Calu3 (cell line): Measurements from ENCODE around the gene SERPINE2. TPM values are rescaled to one million over a fixed set of nuclear protein-coding genes. Genes with fewer than 3 reads are reported as not detected.
A peak's percentile ranks its signal among the peaks of the same experiment; 100 is the strongest.

ENCODE experiments used
- BruUV-seq: library from RNA; stranded (reverse); fragments of 400-500 nt; replicated peaks from 2 replicates; lab custom pipeline; 2021; lab: Mats Ljungman, UMichigan
- CTCF ChIA-PET: fragments of 300-600 bp; sonication (Branson Sonifier 250); formaldehyde crosslinking; loops from one replicate; lab custom pipeline; 2022; ENCODE audit warnings: antibody characterized with exemption; lab: Charles Lee
- DNase-seq: peaks from one replicate; pipeline ENCODE4 v3.0.0; 2022
- H3K27ac Mint-ChIP-seq: one replicate; pipeline ENCODE4 v1.8.0; 2022; ENCODE audit warnings: mixed read lengths; ENCODE audit not compliant: unreplicated experiment
- H3K27me3 Mint-ChIP-seq: one replicate; pipeline ENCODE4 v1.8.0; 2022; ENCODE audit warnings: mixed read lengths; ENCODE audit not compliant: unreplicated experiment
- H3K36me3 Mint-ChIP-seq: one replicate; pipeline ENCODE4 v1.8.0; 2022; ENCODE audit warnings: mild to moderate bottlenecking, moderate library complexity, mixed read lengths; ENCODE audit not compliant: insufficient read depth, unreplicated experiment
- H3K4me1 Mint-ChIP-seq: one replicate; pipeline ENCODE4 v1.8.0; 2022; ENCODE audit warnings: mild to moderate bottlenecking, low read depth, mixed read lengths; ENCODE audit not compliant: unreplicated experiment
- H3K4me3 Mint-ChIP-seq: one replicate; pipeline ENCODE4 v1.8.0; 2022; ENCODE audit warnings: mild to moderate bottlenecking, low read depth, moderate library complexity, mixed read lengths; ENCODE audit not compliant: unreplicated experiment
- H3K9me3 Mint-ChIP-seq: one replicate; pipeline ENCODE4 v1.8.0; 2022; ENCODE audit warnings: low read depth, mixed read lengths; ENCODE audit not compliant: unreplicated experiment
- CTCF ChIP-seq: fragments of 200-600 bp; IDR thresholded peaks from one replicate; pipeline ENCODE4 v1.8.0; 2022; ENCODE audit warnings: antibody characterized with exemption; ENCODE audit not compliant: unreplicated experiment
- intact Hi-C: fragments of 100-400 bp; cut with micrococcal nuclease; formaldehyde crosslinking; loops from one replicate; pipeline ENCODE4 v1.10.0; 2022; ENCODE audit not compliant: unreplicated experiment
- total RNA-seq: library from RNA; stranded (reverse); gene quantifications from 2 replicates; pipeline ENCODE4 v1.2.3, GENCODE V29; 2022

Gene SERPINE2
- total RNA-seq, 1 experiment from 2014 or later: 39.7 TPM

DNA sequence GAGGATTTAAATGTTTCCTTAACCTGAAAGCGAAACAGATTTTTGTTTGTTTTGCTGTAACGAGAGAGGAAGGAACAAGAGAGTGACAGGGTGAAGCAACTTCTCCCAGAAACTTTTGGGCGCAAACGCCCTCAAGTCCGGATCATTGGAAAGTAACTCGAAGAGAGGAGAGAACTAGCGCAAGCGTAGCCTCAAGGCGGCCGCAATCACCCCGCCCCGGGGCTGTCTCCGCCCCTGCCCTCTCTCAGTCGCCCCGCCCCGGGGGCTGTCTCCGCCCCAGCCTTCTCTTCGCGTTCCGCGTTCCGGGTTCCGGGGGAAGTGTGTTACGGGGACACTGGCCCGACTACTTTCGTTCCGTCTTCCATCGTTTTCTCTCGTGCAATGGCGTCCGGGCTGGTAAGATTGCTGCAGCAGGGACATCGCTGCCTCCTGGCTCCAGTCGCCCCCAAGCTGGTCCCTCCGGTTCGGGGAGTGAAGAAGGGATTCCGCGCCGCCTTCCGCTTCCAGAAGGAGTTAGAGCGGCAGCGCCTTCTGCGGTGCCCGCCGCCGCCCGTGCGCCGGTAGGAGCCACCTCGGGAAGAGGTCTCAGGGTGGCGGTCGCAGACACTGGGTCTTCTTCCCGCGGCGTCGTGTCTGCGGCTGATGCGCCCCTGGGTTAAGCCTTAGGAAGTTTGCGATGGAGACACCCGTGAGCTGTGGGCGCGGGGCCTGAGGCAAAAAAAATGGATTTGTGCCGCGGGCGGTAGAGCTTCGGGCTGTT lies 81.8 kb downstream of the SERPINE2 start, which contains the start of gene MRPL44:
Gene MRPL44, plus strand, starts transcription at position 372 of the 760 bp plus-strand sequence. Its CDS starts 10 bp downstream, at position 382.
- peak; percentile 99 for DNase-seq
- Mint-ChIP-seq H3K36me3 (peaks cover 22% of the 10 kb centered on the region), H3K27me3 (no peaks in the 10 kb centered on the region), H3K4me1 (peaks cover 32% of the 10 kb centered on the region), H3K9me3 (no peaks in the 10 kb centered on the region), H3K4me3 (peak within 1 kb of the TSS; percentile 96), H3K27ac (peak within 1 kb of the TSS; percentile 94)
- intact Hi-C loops: loop anchor here (5.0 to 10.0 kb wide), 2 partner anchors 60 to 262 kb away; no protein-coding TSS in a partner anchor
- TF ChIP-seq CTCF: no peak
- CTCF ChIA-PET: interaction anchor here (1.0 to 1.5 kb wide), 2 partner anchors 13 kb away, joined by 3 read pairs; no protein-coding TSS in a partner anchor
- no TSS peak for BruUV-seq

GRCh38 chr2:223956300-223956699 lies 82.8 kb downstream of the SERPINE2 start:
- peaks cover 23% of the 10 kb centered on the region for H3K4me1 Mint-ChIP-seq
- peak overlapping the region; percentile 94 for H3K27ac Mint-ChIP-seq
- peak overlapping the region; percentile 2 for H3K4me3 Mint-ChIP-seq
- CTCF ChIA-PET: interaction anchor here (1.5 kb wide), 1 partner anchor 14 kb away, joined by 3 read pairs; no protein-coding TSS in a partner anchor
- BruUV-seq: no TSS peak
- no peaks in the 10 kb centered on the region for H3K27me3 Mint-ChIP-seq
- H3K36me3 Mint-ChIP-seq: peaks cover 22% of the 10 kb centered on the region
- intact Hi-C loops: loop anchor here (5.0 to 10.0 kb wide), 2 partner anchors 59 to 261 kb away; no protein-coding TSS in a partner anchor
- TF ChIP-seq CTCF: no peak
- no peaks in the 10 kb centered on the region for H3K9me3 Mint-ChIP-seq
- no peak for DNase-seq

DNA sequence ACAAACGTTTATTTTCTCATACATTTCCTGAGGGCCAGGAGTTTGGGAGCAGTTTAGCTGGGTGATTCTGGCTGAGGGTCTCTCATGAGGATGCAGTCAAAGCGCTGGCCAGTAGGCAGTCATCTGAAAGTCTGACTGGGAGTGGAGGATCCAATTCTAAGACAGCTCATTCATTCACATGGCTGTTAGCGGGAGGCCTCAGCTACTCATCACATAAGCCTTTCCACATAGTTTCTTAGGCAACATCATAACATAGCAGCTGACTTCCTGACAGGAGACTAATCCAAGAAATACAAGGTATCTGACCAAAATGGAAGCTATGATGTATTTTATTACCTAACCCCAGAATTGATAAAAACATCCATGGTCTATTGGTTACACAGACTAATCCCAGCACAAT lies 84.7 kb downstream of the SERPINE2 start:
- intact Hi-C loops: loop anchor here (10.0 kb wide), 1 partner anchor 260 kb away; no protein-coding TSS in a partner anchor
- H3K36me3 Mint-ChIP-seq: peaks cover 16% of the 10 kb centered on the region
- no TSS peak for BruUV-seq
- CTCF ChIA-PET: interaction anchor here (0.5 kb wide), 1 partner anchor 888 kb away, joined by 3 read pairs; no protein-coding TSS in a partner anchor
- TF ChIP-seq CTCF: no peak
- H3K27ac Mint-ChIP-seq: no peak overlapping the region
- no peaks in the 10 kb centered on the region for H3K9me3 Mint-ChIP-seq
- DNase-seq: no peak
- no peak overlapping the region for H3K4me3 Mint-ChIP-seq
- H3K4me1 Mint-ChIP-seq: peaks cover 20% of the 10 kb centered on the region
- H3K27me3 Mint-ChIP-seq: no peaks in the 10 kb centered on the region

GRCh38 chr2:223952280-223952968 lies 86.7 kb downstream of the SERPINE2 start:
- no TSS peak for BruUV-seq
- no peak for DNase-seq
- Mint-ChIP-seq H3K4me1 (peaks cover 20% of the 10 kb centered on the region), H3K4me3 (no peak overlapping the region), H3K9me3 (no peaks in the 10 kb centered on the region), H3K36me3 (peaks cover 7% of the 10 kb centered on the region), H3K27ac (no peak overlapping the region), H3K27me3 (no peaks in the 10 kb centered on the region)
- intact Hi-C loops: loop anchor here (10.0 kb wide), 1 partner anchor 258 kb away; no protein-coding TSS in a partner anchor
- CTCF ChIA-PET: interaction anchor here (0.6 kb wide), 1 partner anchor 51 kb away, joined by 3 read pairs; no protein-coding TSS in a partner anchor
- TF ChIP-seq CTCF: no peak
